Left ventricle myocardium inferior (tissue), 1 donor: ENCODE measurements around the gene SGK2. TPM values are rescaled to one million over a fixed set of nuclear protein-coding genes. Genes with fewer than 3 reads are reported as not detected.

ENCODE experiments used
- DNase-seq: peaks from one replicate; pipeline ENCODE4 v3.0.0-alpha.2; 2020
- H3K27ac ChIP-seq: fragments of 200-600 bp; replicated peaks from 2 replicates; pipeline ENCODE4 v1.8.0; 2021
- H3K27me3 ChIP-seq: fragments of 200-600 bp; 2 replicates; pipeline ENCODE4 v1.8.0; 2021; ENCODE audit warnings: low read depth
- H3K36me3 ChIP-seq: fragments of 200-600 bp; 2 replicates; pipeline ENCODE4 v1.8.0; 2021
- H3K4me1 ChIP-seq: fragments of 200-600 bp; 2 replicates; pipeline ENCODE4 v1.8.0; 2021
- H3K4me3 ChIP-seq: fragments of 200-600 bp; 2 replicates; pipeline ENCODE4 v1.8.0; 2021; ENCODE audit warnings: mild to moderate bottlenecking, moderate library complexity
- H3K9me3 ChIP-seq: fragments of 200-600 bp; replicated peaks from 2 replicates; pipeline ENCODE4 v1.8.0; 2021
- CTCF ChIP-seq: fragments of 200-600 bp; IDR thresholded peaks from 2 replicates; pipeline ENCODE4 v1.8.0; 2021; ENCODE audit warnings: antibody characterized with exemption, mild to moderate bottlenecking, borderline replicate concordance
- intact Hi-C: fragments of 100-400 bp; cut with micrococcal nuclease; formaldehyde crosslinking; loops from one replicate; pipeline ENCODE4 v1.11.0; 2022
- total RNA-seq: library from RNA; stranded (reverse); fragmentation: NEBNext Ultra II Directional; extraction: Animal tissue kit (Norgen Biotek cat#: 25700); gene quantifications from one replicate; pipeline ENCODE4 v1.2.1, GENCODE V29; 2021
- donor health status: DM: no; HTN: yes; CAD: no; lungs with severe emphysema.

SGK2 gene
- total RNA-seq, 1 donor from 2014 or later = 0.30 TPM

- no peak for DNase-seq
- H3K36me3 ChIP-seq = peaks cover 3% of the 10 kb centered on the region
- TF ChIP-seq CTCF = no peak
- no peaks in the 10 kb centered on the region for H3K27me3 ChIP-seq
- H3K4me1 ChIP-seq = no peaks in the 10 kb centered on the region
- no peaks in the 10 kb centered on the region for H3K9me3 ChIP-seq
- no peak overlapping the region for H3K4me3 ChIP-seq
- no peak overlapping the region for H3K27ac ChIP-seq
- intact Hi-C loops = no loop called here
Observed at GRCh38 chr20:43541214-43541613, 17.6 kb upstream of the SGK2 start.

GRCh38 chr20:43542161-43542560, 16.7 kb upstream of the SGK2 start:
- Histone ChIP-seq H3K4me3 (no peak overlapping the region), H3K9me3 (peaks cover 1% of the 10 kb centered on the region), H3K4me1 (no peaks in the 10 kb centered on the region), H3K27me3 (no peaks in the 10 kb centered on the region), H3K36me3 (no peaks in the 10 kb centered on the region), H3K27ac (no peak overlapping the region)
- no peak for TF ChIP-seq CTCF
- intact Hi-C loops = no loop called here
- no peak for DNase-seq

GRCh38 chr20:43542674-43543073, 16.2 kb upstream of the SGK2 start:
- H3K27me3 ChIP-seq = no peaks in the 10 kb centered on the region
- no peaks in the 10 kb centered on the region for H3K4me1 ChIP-seq
- intact Hi-C loops = no loop called here
- H3K36me3 ChIP-seq = no peaks in the 10 kb centered on the region
- no peak for DNase-seq
- TF ChIP-seq CTCF = no peak
- no peak overlapping the region for H3K27ac ChIP-seq
- peaks cover 6% of the 10 kb centered on the region for H3K9me3 ChIP-seq
- no peak overlapping the region for H3K4me3 ChIP-seq

DNA sequence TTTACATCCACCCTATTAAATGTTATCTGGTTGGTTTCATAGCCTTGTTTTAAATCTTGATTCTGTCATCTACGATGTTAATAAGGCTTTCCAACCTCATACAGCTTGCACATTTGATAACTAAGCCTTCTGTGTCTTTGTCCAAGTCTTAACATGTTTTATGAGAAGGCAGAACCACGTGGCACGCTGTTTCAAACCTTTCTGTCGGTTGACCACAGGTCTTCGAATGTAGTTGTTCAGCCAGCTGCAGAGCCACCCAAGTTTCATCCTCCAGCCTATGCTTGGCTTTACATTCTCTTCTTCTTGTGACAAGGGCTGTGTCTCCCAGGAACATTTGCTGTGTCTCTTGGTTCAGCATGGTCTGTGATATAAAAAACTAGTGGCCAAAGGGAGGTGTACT, 15.7 kb upstream of the SGK2 start:
- no peak for DNase-seq
- peaks cover 2% of the 10 kb centered on the region for H3K36me3 ChIP-seq
- H3K4me3 ChIP-seq = no peak overlapping the region
- intact Hi-C loops = no loop called here
- no peaks in the 10 kb centered on the region for H3K4me1 ChIP-seq
- no peaks in the 10 kb centered on the region for H3K27me3 ChIP-seq
- no peak for TF ChIP-seq CTCF
- H3K9me3 ChIP-seq = peaks cover 7% of the 10 kb centered on the region
- H3K27ac ChIP-seq = no peak overlapping the region

GRCh38 chr20:43544501-43544900, 14.3 kb upstream of the SGK2 start:
- H3K4me1 ChIP-seq = no peaks in the 10 kb centered on the region
- peaks cover 7% of the 10 kb centered on the region for H3K9me3 ChIP-seq
- no peak overlapping the region for H3K27ac ChIP-seq
- DNase-seq = no peak
- no peak for TF ChIP-seq CTCF
- H3K4me3 ChIP-seq = no peak overlapping the region
- no peaks in the 10 kb centered on the region for H3K27me3 ChIP-seq
- H3K36me3 ChIP-seq = peaks cover 3% of the 10 kb centered on the region
- intact Hi-C loops = no loop called here
